ENCODE results near the gene PRDM16.
A peak's percentile ranks its signal among the peaks of the same experiment; 100 is the strongest.

DNA sequence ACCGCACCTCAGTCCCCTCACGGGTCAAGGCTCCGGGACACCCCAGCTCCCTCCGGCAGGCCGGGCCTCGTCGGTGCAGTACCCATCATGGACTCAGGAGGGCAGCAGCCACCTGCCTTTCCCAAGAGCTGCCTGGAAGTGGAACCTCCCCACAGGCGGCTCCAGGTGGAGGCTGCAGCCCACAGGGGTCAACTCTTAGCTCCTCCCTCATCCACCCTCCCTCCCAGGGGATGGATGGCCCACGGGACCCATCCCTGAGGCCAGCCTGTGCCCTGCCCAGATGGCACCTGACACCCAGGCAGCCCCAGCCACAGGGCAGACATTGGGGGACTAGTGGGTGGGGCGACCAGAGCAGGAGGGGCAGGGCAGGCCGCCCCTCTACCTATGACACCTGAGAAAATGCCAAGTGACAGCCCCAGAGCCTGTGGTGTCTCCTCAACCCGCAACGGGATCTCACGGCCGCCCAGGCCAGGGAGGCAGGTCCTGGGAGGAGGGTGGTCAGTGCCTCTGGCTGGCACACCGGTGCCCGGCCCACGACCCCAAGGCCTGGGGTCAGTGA, 384.3 kb downstream of the PRDM16 start:
- TF ChIP-seq, protein P1, sequence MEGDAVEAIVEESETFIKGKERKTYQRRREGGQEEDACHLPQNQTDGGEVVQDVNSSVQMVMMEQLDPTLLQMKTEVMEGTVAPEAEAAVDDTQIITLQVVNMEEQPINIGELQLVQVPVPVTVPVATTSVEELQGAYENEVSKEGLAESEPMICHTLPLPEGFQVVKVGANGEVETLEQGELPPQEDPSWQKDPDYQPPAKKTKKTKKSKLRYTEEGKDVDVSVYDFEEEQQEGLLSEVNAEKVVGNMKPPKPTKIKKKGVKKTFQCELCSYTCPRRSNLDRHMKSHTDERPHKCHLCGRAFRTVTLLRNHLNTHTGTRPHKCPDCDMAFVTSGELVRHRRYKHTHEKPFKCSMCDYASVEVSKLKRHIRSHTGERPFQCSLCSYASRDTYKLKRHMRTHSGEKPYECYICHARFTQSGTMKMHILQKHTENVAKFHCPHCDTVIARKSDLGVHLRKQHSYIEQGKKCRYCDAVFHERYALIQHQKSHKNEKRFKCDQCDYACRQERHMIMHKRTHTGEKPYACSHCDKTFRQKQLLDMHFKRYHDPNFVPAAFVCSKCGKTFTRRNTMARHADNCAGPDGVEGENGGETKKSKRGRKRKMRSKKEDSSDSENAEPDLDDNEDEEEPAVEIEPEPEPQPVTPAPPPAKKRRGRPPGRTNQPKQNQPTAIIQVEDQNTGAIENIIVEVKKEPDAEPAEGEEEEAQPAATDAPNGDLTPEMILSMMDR (IDR thresholded peaks at IDR 0.05) = peak; percentile 92
- TF ChIP-seq EZH2 (IDR thresholded peaks at IDR 0.05; ENCODE audit: borderline replicate concordance, insufficient read depth, low read depth, low read length, poor library complexity, severe bottlenecking) = no peak
